Neural progenitor cell (in vitro differentiated cells): ENCODE measurements around the gene TMIE.

Experiments
- EZH2 ChIP-seq: fragments of 200-600 bp; sonication (generic); IDR thresholded peaks from 2 replicates; pipeline ENCODE4 v1.6.1; 2017; ENCODE audit warnings: antibody characterized with exemption, mild to moderate bottlenecking, moderate library complexity
- EZH2phosphoT487 ChIP-seq: fragments of 200-600 bp; sonication (generic); IDR thresholded peaks from 2 replicates; pipeline ENCODE4 v1.6.1; 2017; ENCODE audit warnings: antibody characterized with exemption
- TF ChIP-seq, protein P1 (sequence below): fragments of 200-600 bp; sonication (generic); IDR thresholded peaks from 2 replicates; pipeline ENCODE4 v1.5.1; 2017; ENCODE audit warnings: antibody characterized with exemption, mild to moderate bottlenecking

DNA sequence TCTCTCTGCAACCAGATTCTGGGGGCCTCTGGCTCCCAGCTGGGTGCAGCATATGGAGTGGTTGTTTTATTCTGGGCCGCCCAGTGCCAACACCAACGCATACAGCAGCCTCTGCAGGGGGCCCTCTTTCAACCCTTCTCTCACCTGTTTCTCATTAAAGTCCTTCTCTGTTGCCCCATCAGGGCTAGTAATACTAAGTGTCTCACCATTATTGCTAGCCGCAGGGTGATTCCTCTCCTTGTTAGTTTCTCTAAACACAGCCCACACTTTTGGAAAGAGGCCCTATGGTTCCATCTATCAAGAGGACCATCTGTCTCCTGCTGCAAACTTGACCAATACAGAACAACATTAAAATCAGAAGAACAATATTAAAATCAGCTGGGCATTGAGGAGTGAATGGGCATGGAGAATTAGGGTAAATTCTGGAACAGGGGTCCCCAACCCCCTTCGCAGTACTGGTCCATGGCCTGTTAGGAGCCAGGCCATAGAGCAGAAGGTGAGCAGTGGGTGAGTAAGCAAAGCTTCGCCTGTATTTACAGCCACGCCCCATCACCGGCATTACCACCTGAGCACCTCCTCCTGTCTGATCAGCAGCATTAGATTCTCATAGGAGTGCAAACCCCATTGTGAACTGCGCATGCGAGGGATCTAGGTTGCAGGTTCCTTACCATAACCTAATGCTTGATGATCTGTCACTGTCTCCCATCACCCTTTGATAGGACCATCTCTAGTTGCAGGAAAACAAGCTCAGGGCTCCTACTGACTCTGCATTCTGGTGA is 44.2 kb upstream of the TMIE start:
- TF ChIP-seq, protein P1, sequence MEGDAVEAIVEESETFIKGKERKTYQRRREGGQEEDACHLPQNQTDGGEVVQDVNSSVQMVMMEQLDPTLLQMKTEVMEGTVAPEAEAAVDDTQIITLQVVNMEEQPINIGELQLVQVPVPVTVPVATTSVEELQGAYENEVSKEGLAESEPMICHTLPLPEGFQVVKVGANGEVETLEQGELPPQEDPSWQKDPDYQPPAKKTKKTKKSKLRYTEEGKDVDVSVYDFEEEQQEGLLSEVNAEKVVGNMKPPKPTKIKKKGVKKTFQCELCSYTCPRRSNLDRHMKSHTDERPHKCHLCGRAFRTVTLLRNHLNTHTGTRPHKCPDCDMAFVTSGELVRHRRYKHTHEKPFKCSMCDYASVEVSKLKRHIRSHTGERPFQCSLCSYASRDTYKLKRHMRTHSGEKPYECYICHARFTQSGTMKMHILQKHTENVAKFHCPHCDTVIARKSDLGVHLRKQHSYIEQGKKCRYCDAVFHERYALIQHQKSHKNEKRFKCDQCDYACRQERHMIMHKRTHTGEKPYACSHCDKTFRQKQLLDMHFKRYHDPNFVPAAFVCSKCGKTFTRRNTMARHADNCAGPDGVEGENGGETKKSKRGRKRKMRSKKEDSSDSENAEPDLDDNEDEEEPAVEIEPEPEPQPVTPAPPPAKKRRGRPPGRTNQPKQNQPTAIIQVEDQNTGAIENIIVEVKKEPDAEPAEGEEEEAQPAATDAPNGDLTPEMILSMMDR: no peak
- TF ChIP-seq EZH2: no peak
- TF ChIP-seq EZH2phosphoT487: no peak
